ENCODE data around the gene MNAT1. TPM values are rescaled to one million over a fixed set of nuclear protein-coding genes. Genes with fewer than 3 reads are reported as not detected.

The MNAT1 gene
- polyA plus RNA-seq, 1 donor from 2014 or later = 104 TPM

GRCh38 chr14:60956632-60957031 is 222.1 kb downstream of the MNAT1 start:
- no peaks in the 10 kb centered on the region for H3K36me3 ChIP-seq (ENCODE audit: insufficient read depth, low read length)
- TF ChIP-seq MXI1 (conservative IDR thresholded peaks at IDR 0.05; ENCODE audit: poor library complexity, severe bottlenecking) (no peak), TAF1 (IDR thresholded peaks at IDR 0.05; ENCODE audit: low read depth) (no peak), REST (IDR thresholded peaks at IDR 0.05; ENCODE audit: borderline replicate concordance) (no peak), POLR2AphosphoS5 (IDR thresholded peaks at IDR 0.05) (no peak), EP300 (conservative IDR thresholded peaks at IDR 0.05; ENCODE audit: poor library complexity, severe bottlenecking) (no peak), SMC3 (conservative IDR thresholded peaks at IDR 0.05; ENCODE audit: poor library complexity) (no peak), RAD21 (conservative IDR thresholded peaks at IDR 0.05) (no peak), EZH2 (IDR thresholded peaks at IDR 0.05; ENCODE audit: borderline replicate concordance, insufficient read depth, low read length, poor library complexity, severe bottlenecking) (no peak)
- TF ChIP-seq, protein P1, sequence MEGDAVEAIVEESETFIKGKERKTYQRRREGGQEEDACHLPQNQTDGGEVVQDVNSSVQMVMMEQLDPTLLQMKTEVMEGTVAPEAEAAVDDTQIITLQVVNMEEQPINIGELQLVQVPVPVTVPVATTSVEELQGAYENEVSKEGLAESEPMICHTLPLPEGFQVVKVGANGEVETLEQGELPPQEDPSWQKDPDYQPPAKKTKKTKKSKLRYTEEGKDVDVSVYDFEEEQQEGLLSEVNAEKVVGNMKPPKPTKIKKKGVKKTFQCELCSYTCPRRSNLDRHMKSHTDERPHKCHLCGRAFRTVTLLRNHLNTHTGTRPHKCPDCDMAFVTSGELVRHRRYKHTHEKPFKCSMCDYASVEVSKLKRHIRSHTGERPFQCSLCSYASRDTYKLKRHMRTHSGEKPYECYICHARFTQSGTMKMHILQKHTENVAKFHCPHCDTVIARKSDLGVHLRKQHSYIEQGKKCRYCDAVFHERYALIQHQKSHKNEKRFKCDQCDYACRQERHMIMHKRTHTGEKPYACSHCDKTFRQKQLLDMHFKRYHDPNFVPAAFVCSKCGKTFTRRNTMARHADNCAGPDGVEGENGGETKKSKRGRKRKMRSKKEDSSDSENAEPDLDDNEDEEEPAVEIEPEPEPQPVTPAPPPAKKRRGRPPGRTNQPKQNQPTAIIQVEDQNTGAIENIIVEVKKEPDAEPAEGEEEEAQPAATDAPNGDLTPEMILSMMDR (IDR thresholded peaks at IDR 0.05; ENCODE audit: poor library complexity, severe bottlenecking) = no peak
- no peak overlapping the region for H3K27ac ChIP-seq (ENCODE audit: low read length)

DNA sequence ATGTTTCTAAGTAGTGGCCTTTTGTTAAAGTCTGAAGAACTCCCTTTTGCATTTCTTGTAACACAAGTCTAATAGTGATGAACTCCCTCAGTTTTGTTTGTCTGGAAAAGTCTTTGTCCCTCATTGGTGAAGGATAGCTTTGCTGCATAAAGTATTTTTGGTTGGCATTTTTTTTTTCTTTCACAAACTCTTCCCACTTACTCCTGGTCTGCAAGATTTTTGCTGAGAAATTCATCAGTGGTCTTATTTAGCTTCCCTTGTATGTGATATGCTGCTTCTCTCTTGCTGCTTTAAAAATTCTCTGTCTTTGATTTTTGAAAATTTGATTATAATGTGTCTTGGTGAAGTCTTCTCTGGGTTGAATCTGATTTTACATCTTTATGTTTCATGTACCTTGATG is 223.6 kb downstream of the MNAT1 start:
- TF ChIP-seq POLR2AphosphoS5 (IDR thresholded peaks at IDR 0.05) (no peak), RAD21 (conservative IDR thresholded peaks at IDR 0.05) (no peak), EP300 (conservative IDR thresholded peaks at IDR 0.05; ENCODE audit: poor library complexity, severe bottlenecking) (no peak), REST (IDR thresholded peaks at IDR 0.05; ENCODE audit: borderline replicate concordance) (no peak), SMC3 (conservative IDR thresholded peaks at IDR 0.05; ENCODE audit: poor library complexity) (no peak), TAF1 (IDR thresholded peaks at IDR 0.05; ENCODE audit: low read depth) (no peak), EZH2 (IDR thresholded peaks at IDR 0.05; ENCODE audit: borderline replicate concordance, insufficient read depth, low read length, poor library complexity, severe bottlenecking) (no peak), MXI1 (conservative IDR thresholded peaks at IDR 0.05; ENCODE audit: poor library complexity, severe bottlenecking) (no peak)
- TF ChIP-seq, protein P1 (IDR thresholded peaks at IDR 0.05; ENCODE audit: poor library complexity, severe bottlenecking) = no peak
- Histone ChIP-seq H3K27me3 (ENCODE audit: insufficient read depth, low read depth, low read length) (no peaks in the 10 kb centered on the region), H3K4me3 (ENCODE audit: low read length) (no peak overlapping the region), H3K27ac (ENCODE audit: low read length) (no peak overlapping the region), H3K4me2 (ENCODE audit: low read length) (no peak overlapping the region), H3F3A (ENCODE audit: insufficient read depth, low read length, poor library complexity, severe bottlenecking) (no peaks in the 10 kb centered on the region), H3K9me2 (ENCODE audit: insufficient read depth, low read length) (no peaks in the 10 kb centered on the region), H3K9me3 (ENCODE audit: low read length) (peaks cover 4% of the 10 kb centered on the region), H3K36me3 (ENCODE audit: insufficient read depth, low read length) (no peaks in the 10 kb centered on the region), H4K20me1 (ENCODE audit: insufficient read depth) (no peaks in the 10 kb centered on the region), H3K79me2 (replicated peaks; ENCODE audit: insufficient read depth, low read length) (no peaks in the 10 kb centered on the region), H3K9ac (ENCODE audit: low read length) (no peak overlapping the region), H2AFZ (ENCODE audit: low read depth, low read length) (no peak overlapping the region)

More at GRCh38 chr14:60956632-60957031, 222.1 kb downstream of the MNAT1 start:
- H3F3A ChIP-seq (ENCODE audit: insufficient read depth, low read length, poor library complexity, severe bottlenecking) = no peaks in the 10 kb centered on the region
- peaks cover 4% of the 10 kb centered on the region for H3K9me3 ChIP-seq (ENCODE audit: low read length)
- H3K27me3 ChIP-seq (ENCODE audit: insufficient read depth, low read depth, low read length) = no peaks in the 10 kb centered on the region
- H3K9me2 ChIP-seq (ENCODE audit: insufficient read depth, low read length) = no peaks in the 10 kb centered on the region
- no peaks in the 10 kb centered on the region for H3K79me2 ChIP-seq (replicated peaks; ENCODE audit: insufficient read depth, low read length)
- no peaks in the 10 kb centered on the region for H4K20me1 ChIP-seq (ENCODE audit: insufficient read depth)
- no peak overlapping the region for H3K9ac ChIP-seq (ENCODE audit: low read length)
- H2AFZ ChIP-seq (ENCODE audit: low read depth, low read length) = no peak overlapping the region
- no peak overlapping the region for H3K4me3 ChIP-seq (ENCODE audit: low read length)
- H3K4me2 ChIP-seq (ENCODE audit: low read length) = no peak overlapping the region
